GM23338 (cell line): Measurements from ENCODE around the gene CLCN1. TPM values are rescaled to one million over a fixed set of nuclear protein-coding genes. Genes with fewer than 3 reads are reported as not detected.

Source experiments
- ATAC-seq: fragments of 200-7000 bp; cut with Tn5 transposase; 3 replicates; pipeline ENCODE4 v1.9.1; 2020
- DNase-seq: peaks from one replicate; pipeline ENCODE4 v3.0.0-alpha.2; 2015; ENCODE audit warnings: low spot score
- H2AFZ ChIP-seq: fragments of 200-600 bp; sonication (generic); 2 replicates; pipeline ENCODE4 v1.8.0; 2016; ENCODE audit warnings: antibody characterized with exemption, mild to moderate bottlenecking, moderate library complexity
- H3F3A ChIP-seq: fragments of 200-600 bp; sonication (generic); replicated peaks from 2 replicates; pipeline ENCODE4 v1.8.0; 2017; ENCODE audit warnings: antibody characterized with exemption, mixed run types, low read depth
- H3K27ac ChIP-seq: fragments of 200-600 bp; sonication (generic); 2 replicates; pipeline ENCODE4 v1.6.1; 2016; ENCODE audit warnings: low read depth
- H3K27me3 ChIP-seq: fragments of 200-600 bp; sonication (generic); 2 replicates; pipeline ENCODE4 v1.8.0; 2016; ENCODE audit warnings: mild to moderate bottlenecking, mixed run types, moderate library complexity; ENCODE audit not compliant: insufficient read depth
- H3K36me3 ChIP-seq: fragments of 200-600 bp; sonication (generic); 2 replicates; pipeline ENCODE4 v1.8.0; 2016; ENCODE audit warnings: mild to moderate bottlenecking; ENCODE audit not compliant: insufficient read depth
- H3K4me1 ChIP-seq: fragments of 200-600 bp; sonication (generic); 2 replicates; pipeline ENCODE4 v1.8.0; 2016; ENCODE audit warnings: mild to moderate bottlenecking, moderate library complexity; ENCODE audit not compliant: insufficient read depth
- H3K4me2 ChIP-seq: fragments of 200-600 bp; sonication (generic); 2 replicates; pipeline ENCODE4 v1.7.1; 2017; ENCODE audit warnings: mixed run types
- H3K4me3 ChIP-seq: fragments of 200-600 bp; sonication (generic); 2 replicates; pipeline ENCODE4 v1.6.1; 2016; ENCODE audit warnings: mixed run types
- H3K79me2 ChIP-seq: fragments of 200-600 bp; sonication (generic); replicated peaks from 2 replicates; pipeline ENCODE4 v1.8.0; 2017; ENCODE audit warnings: mild to moderate bottlenecking; ENCODE audit not compliant: insufficient read depth
- H3K9me2 ChIP-seq: fragments of 200-600 bp; sonication (generic); 2 replicates; pipeline ENCODE4 v1.8.0; 2017; ENCODE audit not compliant: insufficient read depth
- H4K20me1 ChIP-seq: fragments of 200-600 bp; sonication (generic); replicated peaks from 2 replicates; pipeline ENCODE4 v1.8.0; 2017; ENCODE audit warnings: mild to moderate bottlenecking; ENCODE audit not compliant: insufficient read depth
- H3K27ac Mint-ChIP-seq: 2 replicates; pipeline ENCODE4 v1.8.0; 2020; ENCODE audit warnings: inconsistent platforms, mild to moderate bottlenecking, moderate library complexity, mixed read lengths
- H3K27me3 Mint-ChIP-seq: 3 replicates; pipeline ENCODE4 v1.8.0; 2022; ENCODE audit warnings: low read depth, mild to moderate bottlenecking, moderate library complexity, mixed read lengths, inconsistent platforms; ENCODE audit not compliant: insufficient read depth, poor library complexity
- H3K36me3 Mint-ChIP-seq: 3 replicates; pipeline ENCODE4 v1.8.0; 2021; ENCODE audit warnings: low read depth, mild to moderate bottlenecking, inconsistent platforms, moderate library complexity, mixed read lengths
- H3K4me1 Mint-ChIP-seq: 3 replicates; pipeline ENCODE4 v1.8.0; 2020; ENCODE audit warnings: mild to moderate bottlenecking, inconsistent platforms, mixed read lengths
- H3K4me3 Mint-ChIP-seq: 3 replicates; pipeline ENCODE4 v1.8.0; 2021; ENCODE audit warnings: moderate library complexity, mild to moderate bottlenecking, inconsistent platforms, mixed read lengths
- H3K9me3 Mint-ChIP-seq: 3 replicates; pipeline ENCODE4 v1.8.0; 2020; ENCODE audit warnings: moderate library complexity, mild to moderate bottlenecking, inconsistent platforms, mixed read lengths
- CTCF ChIP-seq, 2 experiments: fragments of 200-600 bp in 1 of 2; sonication (generic) in 1 of 2; conservative IDR thresholded peaks; 2 replicates each; pipeline versions ENCODE4 v1.5.1 to v1.6.1; 2016 to 2017; ENCODE audit warnings: antibody characterized with exemption in 2 of 2, low read depth in 2 of 2, mild to moderate bottlenecking in 2 of 2, moderate library complexity in 1 of 2
- EZH2 ChIP-seq: fragments of 200-600 bp; sonication (generic); IDR thresholded peaks from one replicate; pipeline ENCODE4 v1.8.0; 2017; ENCODE audit warnings: antibody characterized with exemption, mild to moderate bottlenecking, low read depth; ENCODE audit not compliant: unreplicated experiment
- EZH2phosphoT487 ChIP-seq: fragments of 200-600 bp; sonication (generic); IDR thresholded peaks from one replicate; pipeline ENCODE4 v1.8.1; 2018; ENCODE audit warnings: antibody characterized with exemption; ENCODE audit not compliant: unreplicated experiment
- POLR2AphosphoS5 ChIP-seq: IDR thresholded peaks from 2 replicates; pipeline ENCODE4 v1.6.1; 2016; ENCODE audit warnings: antibody characterized with exemption, low read depth
- STAT1 ChIP-seq: IDR thresholded peaks from one replicate; pipeline ENCODE4 v1.6.1; 2016; ENCODE audit warnings: antibody characterized with exemption; ENCODE audit not compliant: unreplicated experiment
- polyA plus RNA-seq: library from polyadenylated mRNA; unstranded; fragments of >200 nt; fragmentation: Nextera tagmentation; extraction: Ambion mirVana; gene quantifications from 2 replicates; pipeline ENCODE4 v1.2.1, GENCODE V29; 2016
- total RNA-seq: library from RNA; depleted of rRNA; stranded (reverse); fragments of >200 nt; shearing (Covaris generic); gene quantifications from 2 replicates; pipeline ENCODE4 v1.2.3, GENCODE V29; 2014
- TF ChIP-seq, protein P1 (sequence below): fragments of 250-450 bp; sonication (Bioruptor Pico); IDR thresholded peaks from 2 replicates; pipeline ENCODE4 v1.5.0; 2020; ENCODE audit warnings: mild to moderate bottlenecking, moderate library complexity
- TF ChIP-seq, protein P2 (sequence below): IDR thresholded peaks from one replicate; pipeline ENCODE4 v1.6.1; 2018; ENCODE audit warnings: antibody characterized with exemption; ENCODE audit not compliant: unreplicated experiment

Gene CLCN1
- total and polyA plus RNA-seq, 2 experiments from 2014 or later, result 0.38 to 0.48 TPM

DNA sequence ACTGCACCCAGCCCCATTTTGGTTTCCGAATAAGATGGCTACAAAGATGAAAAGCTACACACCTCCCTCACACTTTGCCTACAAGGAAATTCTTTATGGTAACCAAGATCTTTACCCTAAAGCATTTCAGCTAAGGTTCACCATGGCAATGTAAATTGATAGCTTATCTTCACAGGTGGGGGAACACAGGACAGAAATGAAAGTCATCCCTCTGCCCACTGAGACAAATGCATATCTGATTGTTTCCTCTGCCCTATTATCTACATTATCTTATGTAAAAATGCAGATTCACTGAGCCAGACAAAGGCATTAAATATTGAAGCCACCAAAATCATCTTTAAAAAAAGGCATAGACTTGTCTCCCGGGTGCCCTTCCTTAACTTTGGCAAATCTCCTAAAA, 34.4 kb upstream of the CLCN1 start:
- H3K4me3 Mint-ChIP-seq, result no peak overlapping the region
- H3K9me2 ChIP-seq, result no peaks in the 10 kb centered on the region
- H3K4me3 ChIP-seq, result no peak overlapping the region
- peaks cover 13% of the 10 kb centered on the region; the same call in 1 of the 2 replicates for H3F3A ChIP-seq
- no peak overlapping the region for H3K4me2 ChIP-seq
- H3K4me1 Mint-ChIP-seq, result peaks cover 35% of the 10 kb centered on the region
- no peak overlapping the region for H3K27ac ChIP-seq
- ATAC-seq (no peak), DNase-seq (no peak)
- no peak overlapping the region for H3K27ac Mint-ChIP-seq
- H2AFZ ChIP-seq, result no peak overlapping the region
- peaks cover 4% of the 10 kb centered on the region; the same call in 1 of the 3 replicates for H3K9me3 Mint-ChIP-seq
- TF ChIP-seq, protein P1, sequence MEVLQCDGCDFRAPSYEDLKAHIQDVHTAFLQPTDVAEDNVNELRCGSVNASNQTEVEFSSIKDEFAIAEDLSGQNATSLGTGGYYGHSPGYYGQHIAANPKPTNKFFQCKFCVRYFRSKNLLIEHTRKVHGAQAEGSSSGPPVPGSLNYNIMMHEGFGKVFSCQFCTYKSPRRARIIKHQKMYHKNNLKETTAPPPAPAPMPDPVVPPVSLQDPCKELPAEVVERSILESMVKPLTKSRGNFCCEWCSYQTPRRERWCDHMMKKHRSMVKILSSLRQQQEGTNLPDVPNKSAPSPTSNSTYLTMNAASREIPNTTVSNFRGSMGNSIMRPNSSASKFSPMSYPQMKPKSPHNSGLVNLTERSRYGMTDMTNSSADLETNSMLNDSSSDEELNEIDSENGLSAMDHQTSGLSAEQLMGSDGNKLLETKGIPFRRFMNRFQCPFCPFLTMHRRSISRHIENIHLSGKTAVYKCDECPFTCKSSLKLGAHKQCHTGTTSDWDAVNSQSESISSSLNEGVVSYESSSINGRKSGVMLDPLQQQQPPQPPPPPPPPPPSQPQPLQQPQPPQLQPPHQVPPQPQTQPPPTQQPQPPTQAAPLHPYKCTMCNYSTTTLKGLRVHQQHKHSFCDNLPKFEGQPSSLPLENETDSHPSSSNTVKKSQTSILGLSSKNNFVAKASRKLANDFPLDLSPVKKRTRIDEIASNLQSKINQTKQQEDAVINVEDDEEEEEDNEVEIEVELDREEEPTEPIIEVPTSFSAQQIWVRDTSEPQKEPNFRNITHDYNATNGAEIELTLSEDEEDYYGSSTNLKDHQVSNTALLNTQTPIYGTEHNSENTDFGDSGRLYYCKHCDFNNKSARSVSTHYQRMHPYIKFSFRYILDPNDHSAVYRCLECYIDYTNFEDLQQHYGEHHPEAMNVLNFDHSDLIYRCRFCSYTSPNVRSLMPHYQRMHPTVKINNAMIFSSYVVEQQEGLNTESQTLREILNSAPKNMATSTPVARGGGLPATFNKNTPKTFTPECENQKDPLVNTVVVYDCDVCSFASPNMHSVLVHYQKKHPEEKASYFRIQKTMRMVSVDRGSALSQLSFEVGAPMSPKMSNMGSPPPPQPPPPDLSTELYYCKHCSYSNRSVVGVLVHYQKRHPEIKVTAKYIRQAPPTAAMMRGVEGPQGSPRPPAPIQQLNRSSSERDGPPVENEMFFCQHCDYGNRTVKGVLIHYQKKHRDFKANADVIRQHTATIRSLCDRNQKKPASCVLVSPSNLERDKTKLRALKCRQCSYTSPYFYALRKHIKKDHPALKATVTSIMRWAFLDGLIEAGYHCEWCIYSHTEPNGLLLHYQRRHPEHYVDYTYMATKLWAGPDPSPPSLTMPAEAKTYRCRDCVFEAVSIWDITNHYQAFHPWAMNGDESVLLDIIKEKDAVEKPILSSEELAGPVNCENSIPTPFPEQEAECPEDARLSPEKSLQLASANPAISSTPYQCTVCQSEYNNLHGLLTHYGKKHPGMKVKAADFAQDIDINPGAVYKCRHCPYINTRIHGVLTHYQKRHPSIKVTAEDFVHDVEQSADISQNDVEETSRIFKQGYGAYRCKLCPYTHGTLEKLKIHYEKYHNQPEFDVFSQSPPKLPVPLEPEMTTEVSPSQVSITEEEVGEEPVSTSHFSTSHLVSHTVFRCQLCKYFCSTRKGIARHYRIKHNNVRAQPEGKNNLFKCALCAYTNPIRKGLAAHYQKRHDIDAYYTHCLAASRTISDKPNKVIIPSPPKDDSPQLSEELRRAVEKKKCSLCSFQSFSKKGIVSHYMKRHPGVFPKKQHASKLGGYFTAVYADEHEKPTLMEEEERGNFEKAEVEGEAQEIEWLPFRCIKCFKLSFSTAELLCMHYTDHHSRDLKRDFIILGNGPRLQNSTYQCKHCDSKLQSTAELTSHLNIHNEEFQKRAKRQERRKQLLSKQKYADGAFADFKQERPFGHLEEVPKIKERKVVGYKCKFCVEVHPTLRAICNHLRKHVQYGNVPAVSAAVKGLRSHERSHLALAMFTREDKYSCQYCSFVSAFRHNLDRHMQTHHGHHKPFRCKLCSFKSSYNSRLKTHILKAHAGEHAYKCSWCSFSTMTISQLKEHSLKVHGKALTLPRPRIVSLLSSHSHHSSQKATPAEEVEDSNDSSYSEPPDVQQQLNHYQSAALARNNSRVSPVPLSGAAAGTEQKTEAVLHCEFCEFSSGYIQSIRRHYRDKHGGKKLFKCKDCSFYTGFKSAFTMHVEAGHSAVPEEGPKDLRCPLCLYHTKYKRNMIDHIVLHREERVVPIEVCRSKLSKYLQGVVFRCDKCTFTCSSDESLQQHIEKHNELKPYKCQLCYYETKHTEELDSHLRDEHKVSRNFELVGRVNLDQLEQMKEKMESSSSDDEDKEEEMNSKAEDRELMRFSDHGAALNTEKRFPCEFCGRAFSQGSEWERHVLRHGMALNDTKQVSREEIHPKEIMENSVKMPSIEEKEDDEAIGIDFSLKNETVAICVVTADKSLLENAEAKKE (CRISPR knock-in tag), result no peak
- TF ChIP-seq, protein P2, sequence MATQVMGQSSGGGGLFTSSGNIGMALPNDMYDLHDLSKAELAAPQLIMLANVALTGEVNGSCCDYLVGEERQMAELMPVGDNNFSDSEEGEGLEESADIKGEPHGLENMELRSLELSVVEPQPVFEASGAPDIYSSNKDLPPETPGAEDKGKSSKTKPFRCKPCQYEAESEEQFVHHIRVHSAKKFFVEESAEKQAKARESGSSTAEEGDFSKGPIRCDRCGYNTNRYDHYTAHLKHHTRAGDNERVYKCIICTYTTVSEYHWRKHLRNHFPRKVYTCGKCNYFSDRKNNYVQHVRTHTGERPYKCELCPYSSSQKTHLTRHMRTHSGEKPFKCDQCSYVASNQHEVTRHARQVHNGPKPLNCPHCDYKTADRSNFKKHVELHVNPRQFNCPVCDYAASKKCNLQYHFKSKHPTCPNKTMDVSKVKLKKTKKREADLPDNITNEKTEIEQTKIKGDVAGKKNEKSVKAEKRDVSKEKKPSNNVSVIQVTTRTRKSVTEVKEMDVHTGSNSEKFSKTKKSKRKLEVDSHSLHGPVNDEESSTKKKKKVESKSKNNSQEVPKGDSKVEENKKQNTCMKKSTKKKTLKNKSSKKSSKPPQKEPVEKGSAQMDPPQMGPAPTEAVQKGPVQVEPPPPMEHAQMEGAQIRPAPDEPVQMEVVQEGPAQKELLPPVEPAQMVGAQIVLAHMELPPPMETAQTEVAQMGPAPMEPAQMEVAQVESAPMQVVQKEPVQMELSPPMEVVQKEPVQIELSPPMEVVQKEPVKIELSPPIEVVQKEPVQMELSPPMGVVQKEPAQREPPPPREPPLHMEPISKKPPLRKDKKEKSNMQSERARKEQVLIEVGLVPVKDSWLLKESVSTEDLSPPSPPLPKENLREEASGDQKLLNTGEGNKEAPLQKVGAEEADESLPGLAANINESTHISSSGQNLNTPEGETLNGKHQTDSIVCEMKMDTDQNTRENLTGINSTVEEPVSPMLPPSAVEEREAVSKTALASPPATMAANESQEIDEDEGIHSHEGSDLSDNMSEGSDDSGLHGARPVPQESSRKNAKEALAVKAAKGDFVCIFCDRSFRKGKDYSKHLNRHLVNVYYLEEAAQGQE, result no peak
- TF ChIP-seq EZH2phosphoT487 (no peak), CTCF (conservative IDR thresholded peaks at IDR 0.05; ENCODE audit: low read depth in 2 of 2) (no peak), STAT1 (no peak), POLR2AphosphoS5 (no peak), EZH2 (no peak)
- no peaks in the 10 kb centered on the region for H3K79me2 ChIP-seq
- H3K4me1 ChIP-seq, result peaks cover 31% of the 10 kb centered on the region
- H3K36me3 ChIP-seq, result no peaks in the 10 kb centered on the region
- peaks cover 12% of the 10 kb centered on the region for H3K27me3 ChIP-seq
- H4K20me1 ChIP-seq, result no peaks in the 10 kb centered on the region
- H3K27me3 Mint-ChIP-seq, result peaks cover 23% of the 10 kb centered on the region
- H3K36me3 Mint-ChIP-seq, result peaks cover 5% of the 10 kb centered on the region; the same call in 2 of the 3 replicates
